Smooth muscle cell (in vitro differentiated cells): ENCODE measurements around the gene CDK19. TPM values are rescaled to one million over a fixed set of nuclear protein-coding genes. Genes with fewer than 3 reads are reported as not detected.

ENCODE experiments used
- DNase-seq: peaks from one replicate; lab custom pipeline; 2025; ENCODE audit not compliant: unreplicated experiment; lab: John Stamatoyannopoulos, UW
- H2AFZ ChIP-seq: fragments of 200-600 bp; sonication (generic); 2 replicates; pipeline ENCODE4 v1.6.0; 2016; ENCODE audit warnings: antibody characterized with exemption, low read depth, mild to moderate bottlenecking
- H3F3A ChIP-seq: fragments of 200-600 bp; sonication (generic); 2 replicates; pipeline ENCODE4 v1.6.0; 2017; ENCODE audit warnings: antibody characterized with exemption, low read depth
- H3K27ac ChIP-seq: fragments of 200-600 bp; sonication (generic); 2 replicates; pipeline ENCODE4 v1.5.1; 2016; ENCODE audit warnings: low read depth, mild to moderate bottlenecking
- H3K27me3 ChIP-seq: fragments of 200-600 bp; sonication (generic); 2 replicates; pipeline ENCODE4 v1.6.1; 2016; ENCODE audit warnings: low read depth, mild to moderate bottlenecking
- H3K36me3 ChIP-seq: fragments of 200-600 bp; sonication (generic); 2 replicates; pipeline ENCODE4 v1.5.1; 2016; ENCODE audit warnings: low read depth
- H3K4me1 ChIP-seq: fragments of 200-600 bp; sonication (generic); 2 replicates; pipeline ENCODE4 v1.5.1; 2016; ENCODE audit warnings: low read depth
- H3K4me2 ChIP-seq: fragments of 200-600 bp; sonication (generic); 2 replicates; pipeline ENCODE4 v1.6.0; 2016; ENCODE audit warnings: mild to moderate bottlenecking
- H3K4me3 ChIP-seq: fragments of 200-600 bp; sonication (generic); 2 replicates; pipeline ENCODE4 v1.5.1; 2016; ENCODE audit warnings: mild to moderate bottlenecking
- H3K79me2 ChIP-seq: fragments of 200-600 bp; sonication (generic); 2 replicates; pipeline ENCODE4 v1.6.0; 2016; ENCODE audit warnings: low read depth, mild to moderate bottlenecking
- H3K9ac ChIP-seq: fragments of 200-600 bp; sonication (generic); 2 replicates; pipeline ENCODE4 v1.6.0; 2016; ENCODE audit warnings: low read depth
- H3K9me3 ChIP-seq: fragments of 200-600 bp; sonication (generic); replicated peaks from 2 replicates; pipeline ENCODE4 v1.5.1; 2016; ENCODE audit warnings: low read depth
- H4K20me1 ChIP-seq: fragments of 200-600 bp; sonication (generic); 2 replicates; pipeline ENCODE4 v1.6.0; 2016; ENCODE audit warnings: low read depth
- WGBS: methylation state at CpG from one replicate; pipeline ENCODE4 v1.1.7; 2016; ENCODE audit warnings: low lambda C conversion rate; 5-methylcytosine and 5-hydroxymethylcytosine counted together
- polyA plus RNA-seq: library from polyadenylated mRNA; unstranded; fragments of >200 nt; fragmentation: Nextera tagmentation; extraction: Ambion mirVana; gene quantifications from 2 replicates; pipeline ENCODE4 v1.2.1, GENCODE V29; 2016
- total RNA-seq: library from RNA; depleted of rRNA; stranded (reverse); fragments of >200 nt; gene quantifications from 2 replicates; pipeline ENCODE4 v1.2.3, GENCODE V29; 2014
- TF ChIP-seq, protein P1 (sequence below): fragments of 200-600 bp; sonication (generic); IDR thresholded peaks from 2 replicates; pipeline ENCODE4 v1.5.1; 2017; ENCODE audit warnings: borderline replicate concordance, mild to moderate bottlenecking, antibody characterized with exemption; ENCODE audit not compliant: insufficient read depth, poor library complexity, severe bottlenecking

CDK19 gene
- total and polyA plus RNA-seq, 2 experiments from 2014 or later = 3.7 to 14.0 TPM

DNA sequence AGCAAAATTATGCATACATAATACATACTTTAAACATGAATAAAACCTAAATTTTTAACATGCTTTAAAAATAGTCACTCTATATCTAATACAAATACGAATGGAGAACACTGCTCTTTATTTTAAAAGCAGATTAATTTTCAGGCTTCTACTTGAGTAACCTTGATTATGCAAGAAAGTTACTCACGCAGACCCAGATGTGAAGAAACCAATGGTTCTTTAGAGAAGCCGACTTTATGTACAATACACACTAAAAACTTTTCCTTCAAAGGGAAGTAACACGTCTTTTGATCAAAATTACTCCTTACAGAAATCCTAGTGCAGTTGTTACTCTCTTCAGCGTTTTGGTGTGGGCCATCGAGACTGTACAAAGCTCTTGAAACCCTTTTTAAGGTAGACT is 201.9 kb downstream of the CDK19 start:
- no peak for DNase-seq
- Histone ChIP-seq H3K79me2 (no peaks in the 10 kb centered on the region), H3F3A (no peaks in the 10 kb centered on the region), H3K27me3 (no peaks in the 10 kb centered on the region), H3K4me2 (no peak overlapping the region), H3K36me3 (no peaks in the 10 kb centered on the region), H3K27ac (no peak overlapping the region), H3K9me3 (no peaks in the 10 kb centered on the region), H3K4me1 (no peaks in the 10 kb centered on the region), H2AFZ (no peak overlapping the region), H4K20me1 (no peaks in the 10 kb centered on the region), H3K9ac (no peak overlapping the region), H3K4me3 (no peak overlapping the region)
- WGBS = 96% methylated on average over 6 of the region's 6 CpGs
- TF ChIP-seq, protein P1, sequence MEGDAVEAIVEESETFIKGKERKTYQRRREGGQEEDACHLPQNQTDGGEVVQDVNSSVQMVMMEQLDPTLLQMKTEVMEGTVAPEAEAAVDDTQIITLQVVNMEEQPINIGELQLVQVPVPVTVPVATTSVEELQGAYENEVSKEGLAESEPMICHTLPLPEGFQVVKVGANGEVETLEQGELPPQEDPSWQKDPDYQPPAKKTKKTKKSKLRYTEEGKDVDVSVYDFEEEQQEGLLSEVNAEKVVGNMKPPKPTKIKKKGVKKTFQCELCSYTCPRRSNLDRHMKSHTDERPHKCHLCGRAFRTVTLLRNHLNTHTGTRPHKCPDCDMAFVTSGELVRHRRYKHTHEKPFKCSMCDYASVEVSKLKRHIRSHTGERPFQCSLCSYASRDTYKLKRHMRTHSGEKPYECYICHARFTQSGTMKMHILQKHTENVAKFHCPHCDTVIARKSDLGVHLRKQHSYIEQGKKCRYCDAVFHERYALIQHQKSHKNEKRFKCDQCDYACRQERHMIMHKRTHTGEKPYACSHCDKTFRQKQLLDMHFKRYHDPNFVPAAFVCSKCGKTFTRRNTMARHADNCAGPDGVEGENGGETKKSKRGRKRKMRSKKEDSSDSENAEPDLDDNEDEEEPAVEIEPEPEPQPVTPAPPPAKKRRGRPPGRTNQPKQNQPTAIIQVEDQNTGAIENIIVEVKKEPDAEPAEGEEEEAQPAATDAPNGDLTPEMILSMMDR = no peak

DNA sequence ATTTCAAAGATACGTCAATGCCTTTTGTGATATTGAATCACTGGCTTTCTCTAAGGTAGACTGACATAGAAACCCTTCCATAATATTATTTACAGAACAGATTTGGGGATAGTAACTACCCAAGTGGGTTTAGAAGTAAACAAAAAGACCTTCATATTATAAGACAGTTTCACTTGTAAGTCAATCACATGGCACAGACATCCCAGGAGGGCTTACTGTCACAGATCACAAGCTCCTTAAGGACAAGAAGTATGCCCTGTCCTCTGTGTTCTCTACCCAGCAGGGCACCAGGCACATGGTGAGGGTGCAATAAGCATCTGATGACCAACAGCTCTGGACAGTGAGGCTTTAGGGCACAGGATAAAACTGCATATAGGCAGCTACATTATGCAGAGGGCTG is 203.0 kb downstream of the CDK19 start:
- H4K20me1 ChIP-seq = no peaks in the 10 kb centered on the region
- H3K79me2 ChIP-seq = no peaks in the 10 kb centered on the region
- H3K9ac ChIP-seq = no peak overlapping the region
- H3F3A ChIP-seq = no peaks in the 10 kb centered on the region
- no peaks in the 10 kb centered on the region for H3K36me3 ChIP-seq
- H3K4me1 ChIP-seq = no peaks in the 10 kb centered on the region
- H2AFZ ChIP-seq = no peak overlapping the region
- no peaks in the 10 kb centered on the region for H3K9me3 ChIP-seq
- TF ChIP-seq, protein P1 = no peak
- WGBS = 100% methylated on average over 1 of the region's 1 CpG
- no peak overlapping the region for H3K4me2 ChIP-seq
- no peak overlapping the region for H3K27ac ChIP-seq
- DNase-seq = no peak
- H3K27me3 ChIP-seq = no peaks in the 10 kb centered on the region
- no peak overlapping the region for H3K4me3 ChIP-seq

DNA sequence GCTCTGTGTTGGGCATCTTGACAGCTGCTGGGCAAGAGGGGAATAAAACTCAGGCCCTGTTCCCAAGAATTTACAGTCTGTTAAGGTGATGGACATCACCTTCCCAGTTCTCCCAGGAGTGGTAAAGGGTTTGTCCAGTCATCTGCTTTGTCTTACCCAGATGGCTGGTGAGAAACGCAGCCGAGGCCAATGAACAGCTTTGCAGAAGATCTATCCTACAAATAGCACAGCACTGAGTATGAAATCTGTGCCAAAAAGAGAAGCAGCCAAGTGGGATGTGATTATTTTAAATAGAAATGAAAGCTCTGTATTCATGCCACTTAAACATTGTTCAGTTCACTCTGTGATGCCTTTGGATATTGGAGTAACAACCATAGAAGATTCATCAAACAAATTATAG is 206.2 kb downstream of the CDK19 start:
- WGBS = 100% methylated on average over 2 of the region's 2 CpGs
- TF ChIP-seq, protein P1 = no peak
- Histone ChIP-seq H3K9me3 (no peaks in the 10 kb centered on the region), H3K27me3 (no peaks in the 10 kb centered on the region), H3K4me1 (no peaks in the 10 kb centered on the region), H3K9ac (no peak overlapping the region), H4K20me1 (no peaks in the 10 kb centered on the region), H3K4me3 (no peak overlapping the region), H2AFZ (no peak overlapping the region), H3K27ac (no peak overlapping the region), H3K36me3 (no peaks in the 10 kb centered on the region), H3K4me2 (no peak overlapping the region), H3F3A (no peaks in the 10 kb centered on the region), H3K79me2 (no peaks in the 10 kb centered on the region)
- DNase-seq = no peak

DNA sequence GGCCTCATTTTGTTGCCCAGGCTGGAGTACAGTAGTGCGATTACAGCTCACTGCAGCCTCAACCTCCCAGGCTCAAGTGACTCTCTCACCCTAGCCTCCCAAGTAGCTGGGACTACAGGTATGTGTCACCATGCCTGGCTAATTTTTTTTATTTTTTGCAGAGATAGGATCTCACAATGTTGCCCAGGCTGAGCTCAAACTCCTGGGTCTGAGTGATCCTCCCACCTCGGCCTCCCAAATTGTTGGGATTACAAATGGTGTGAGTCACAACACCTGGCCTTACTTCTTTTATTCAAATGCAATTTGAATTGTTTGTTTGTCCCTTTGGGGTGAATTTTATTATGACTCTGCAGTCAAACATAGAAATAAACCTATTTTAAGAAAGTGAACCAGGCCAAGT is 207.1 kb downstream of the CDK19 start:
- 91% methylated on average over 2 of the region's 2 CpGs for WGBS
- Histone ChIP-seq H2AFZ (no peak overlapping the region), H4K20me1 (no peaks in the 10 kb centered on the region), H3K9ac (no peak overlapping the region), H3K4me2 (no peak overlapping the region), H3K4me1 (no peaks in the 10 kb centered on the region), H3K79me2 (no peaks in the 10 kb centered on the region), H3K27ac (no peak overlapping the region), H3K9me3 (no peaks in the 10 kb centered on the region), H3K27me3 (no peaks in the 10 kb centered on the region), H3F3A (no peaks in the 10 kb centered on the region), H3K4me3 (no peak overlapping the region), H3K36me3 (no peaks in the 10 kb centered on the region)
- no peak for DNase-seq
- TF ChIP-seq, protein P1 = no peak
